ENCODE measurements around the gene PICK1.

PICK1 gene

DNA sequence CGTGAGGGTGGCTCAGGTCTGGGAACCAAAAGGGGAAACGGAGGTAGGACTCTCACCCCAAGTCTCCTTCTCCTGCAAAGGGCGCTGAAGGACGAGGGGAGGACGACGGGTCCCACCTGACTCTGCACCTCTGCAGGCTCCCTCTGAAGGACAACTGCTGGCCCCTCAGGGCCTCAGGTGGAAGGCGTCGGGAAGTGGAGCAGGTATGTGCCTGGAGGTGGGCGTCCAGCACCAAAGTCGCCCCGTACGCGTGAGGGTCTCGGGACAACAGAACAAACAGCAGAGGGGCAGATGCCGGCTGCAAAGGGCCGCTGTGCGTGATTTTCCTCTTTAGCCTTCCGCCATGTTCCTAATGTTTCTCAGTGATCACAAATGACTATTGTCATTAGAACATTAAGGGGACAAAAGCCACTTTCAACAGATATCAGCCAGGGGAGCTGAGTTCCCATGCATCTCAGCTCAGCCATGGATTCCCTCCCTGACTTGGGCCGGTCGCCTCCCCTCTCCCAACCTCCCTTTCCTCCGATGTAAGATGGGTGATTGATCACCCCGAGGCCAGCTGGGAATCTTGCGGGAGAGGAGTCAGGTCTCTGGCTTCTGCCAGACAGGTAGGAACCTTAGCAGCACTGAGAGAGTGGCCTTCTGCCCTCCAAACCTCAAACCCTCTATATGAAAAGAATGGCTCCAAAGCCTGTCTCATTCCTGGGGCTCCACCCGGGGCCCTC is 25.9 kb downstream of the PICK1 start:
- Histone ChIP-seq H3K4me3 (peak overlapping the region; percentile 72), H3K27ac (no peak overlapping the region)
- DNase-seq (ENCODE audit: low spot score): no peak
- TF ChIP-seq, protein P1, sequence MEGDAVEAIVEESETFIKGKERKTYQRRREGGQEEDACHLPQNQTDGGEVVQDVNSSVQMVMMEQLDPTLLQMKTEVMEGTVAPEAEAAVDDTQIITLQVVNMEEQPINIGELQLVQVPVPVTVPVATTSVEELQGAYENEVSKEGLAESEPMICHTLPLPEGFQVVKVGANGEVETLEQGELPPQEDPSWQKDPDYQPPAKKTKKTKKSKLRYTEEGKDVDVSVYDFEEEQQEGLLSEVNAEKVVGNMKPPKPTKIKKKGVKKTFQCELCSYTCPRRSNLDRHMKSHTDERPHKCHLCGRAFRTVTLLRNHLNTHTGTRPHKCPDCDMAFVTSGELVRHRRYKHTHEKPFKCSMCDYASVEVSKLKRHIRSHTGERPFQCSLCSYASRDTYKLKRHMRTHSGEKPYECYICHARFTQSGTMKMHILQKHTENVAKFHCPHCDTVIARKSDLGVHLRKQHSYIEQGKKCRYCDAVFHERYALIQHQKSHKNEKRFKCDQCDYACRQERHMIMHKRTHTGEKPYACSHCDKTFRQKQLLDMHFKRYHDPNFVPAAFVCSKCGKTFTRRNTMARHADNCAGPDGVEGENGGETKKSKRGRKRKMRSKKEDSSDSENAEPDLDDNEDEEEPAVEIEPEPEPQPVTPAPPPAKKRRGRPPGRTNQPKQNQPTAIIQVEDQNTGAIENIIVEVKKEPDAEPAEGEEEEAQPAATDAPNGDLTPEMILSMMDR (IDR thresholded peaks at IDR 0.05): no peak

DNA sequence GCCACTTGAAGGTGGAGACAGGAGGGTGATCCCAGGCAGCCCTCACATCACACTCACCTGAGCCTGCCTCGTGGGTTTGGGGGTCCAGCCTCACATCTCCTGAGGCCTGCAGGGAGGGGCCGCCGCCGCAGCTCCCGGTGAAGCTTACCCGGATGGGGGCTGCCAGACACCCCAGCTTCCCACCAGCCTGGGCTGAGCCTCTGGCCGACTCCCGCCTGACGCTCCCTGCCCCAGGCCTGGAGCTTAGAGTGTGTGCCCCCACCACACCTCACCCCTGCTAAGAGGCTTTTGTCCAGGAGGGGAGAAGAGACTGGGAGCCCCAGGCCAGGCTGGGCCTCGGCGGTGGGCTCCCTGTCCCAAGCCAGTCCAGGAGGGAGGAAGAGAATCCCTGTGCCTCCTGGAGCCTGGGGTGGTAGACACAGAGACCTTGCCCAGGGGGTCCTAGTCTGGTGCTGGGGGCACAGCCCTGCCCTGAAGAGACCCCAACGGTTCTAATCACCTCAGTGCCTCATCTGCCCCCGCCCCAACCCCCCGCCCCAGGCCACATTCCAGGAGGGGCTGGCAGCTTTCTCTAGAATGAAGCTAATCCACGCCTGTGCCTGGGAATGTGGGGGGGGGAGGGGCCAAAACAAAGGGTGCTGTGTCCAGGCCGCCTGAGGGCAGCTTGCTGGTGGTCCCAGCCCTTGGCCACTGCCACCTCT is 26.9 kb downstream of the PICK1 start, which contains the start of gene SLC16A8:
Gene SLC16A8, minus strand, starts transcription at position 254 of the 701 bp plus-strand sequence. CDS start 1,311 bp downstream, outside the sequence.
- Histone ChIP-seq H3K4me3 (no peak within 1 kb of the TSS), H3K27ac (no peak within 1 kb of the TSS)
- TF ChIP-seq, protein P1 (IDR thresholded peaks at IDR 0.05): no peak
- no peak for DNase-seq (ENCODE audit: low spot score)

DNA sequence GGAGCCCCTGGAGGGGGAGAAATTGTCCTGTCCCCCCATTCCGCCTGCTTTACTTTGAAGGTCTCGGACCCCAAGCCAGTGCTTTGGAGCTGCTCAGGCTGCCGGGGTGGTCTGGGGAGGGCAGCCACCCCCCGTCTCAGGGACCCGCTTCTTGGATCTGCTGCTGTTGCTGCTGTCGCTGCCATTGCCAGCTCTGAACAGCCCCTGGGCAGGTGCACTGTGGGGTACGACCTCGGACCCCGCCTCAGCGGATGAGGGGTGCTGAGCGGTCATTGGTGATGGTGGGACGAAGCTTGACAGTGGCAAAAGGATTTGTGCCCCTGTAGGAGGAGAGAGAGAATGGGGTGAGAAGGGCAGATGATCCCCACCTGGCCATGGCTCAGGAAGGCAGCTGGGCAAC is 27.9 kb downstream of the PICK1 start:
- Histone ChIP-seq H3K4me3 (no peak overlapping the region), H3K27ac (no peak overlapping the region)
- TF ChIP-seq, protein P1 (IDR thresholded peaks at IDR 0.05): no peak
- no peak for DNase-seq (ENCODE audit: low spot score)

DNA sequence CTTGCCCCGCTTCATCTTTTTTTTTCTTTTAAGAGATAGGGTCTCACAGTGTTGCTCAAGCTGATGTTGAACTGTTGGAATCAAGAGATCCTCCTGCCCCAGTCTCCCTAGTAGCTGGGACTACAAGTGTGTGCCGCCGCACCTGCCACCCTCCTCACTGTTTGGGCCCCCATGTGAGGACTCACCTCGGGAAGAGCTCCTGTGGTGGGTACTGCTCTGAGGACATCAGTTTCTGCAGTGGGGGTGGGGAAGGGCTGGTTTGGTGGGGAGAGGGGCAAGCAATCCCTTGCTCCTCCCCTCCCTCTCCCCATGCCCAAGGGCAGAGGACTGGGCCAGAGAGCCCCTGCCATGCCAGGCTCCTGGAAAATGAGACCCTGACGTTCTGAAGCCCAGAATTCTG is 28.3 kb downstream of the PICK1 start:
- H3K27ac ChIP-seq: no peak overlapping the region
- no peak for DNase-seq (ENCODE audit: low spot score)
- TF ChIP-seq, protein P1 (IDR thresholded peaks at IDR 0.05): no peak
- no peak overlapping the region for H3K4me3 ChIP-seq

DNA sequence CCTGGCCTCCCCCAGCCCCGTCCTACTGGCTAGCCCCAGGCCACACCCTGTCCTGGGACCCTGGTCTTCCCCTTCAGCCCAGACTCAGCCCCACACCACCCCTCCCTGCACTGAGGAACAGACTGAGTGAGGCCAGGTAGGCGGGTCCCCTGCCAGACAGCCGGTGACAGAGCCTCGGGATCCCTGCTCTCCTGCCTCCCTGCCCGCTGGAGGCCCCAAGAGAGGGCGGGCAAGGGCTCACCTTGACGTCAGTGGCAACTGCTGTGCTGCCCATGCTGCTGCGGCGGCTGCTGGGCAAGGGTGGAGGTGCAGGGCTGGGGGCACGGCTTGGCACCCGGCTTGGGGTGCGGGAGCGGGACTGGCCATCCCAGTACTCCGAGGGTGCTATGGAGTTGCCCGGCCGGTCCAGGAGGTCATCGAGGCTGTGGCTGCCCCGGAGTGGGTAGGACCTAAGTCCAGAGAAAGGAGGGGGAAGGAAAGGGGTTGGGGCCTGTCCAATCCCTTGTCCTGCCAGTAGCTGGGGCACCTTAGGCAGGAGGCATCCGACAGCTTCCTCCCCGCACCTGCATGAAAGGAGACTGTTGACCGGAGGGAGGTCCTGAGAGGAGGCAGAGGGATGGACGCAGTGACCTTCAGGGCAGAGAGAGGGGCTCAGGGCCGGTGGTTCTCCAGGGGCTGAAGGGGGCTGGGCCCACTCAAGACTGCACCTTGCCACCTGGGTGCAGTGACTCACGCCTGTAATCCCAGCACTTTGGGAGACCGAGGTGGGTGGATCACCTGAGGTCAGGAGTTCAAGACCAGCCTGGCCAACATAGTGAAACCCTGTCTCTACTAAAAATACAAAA is 29.0 kb downstream of the PICK1 start:
- Histone ChIP-seq H3K4me3 (no peak overlapping the region), H3K27ac (no peak overlapping the region)
- no peak for DNase-seq (ENCODE audit: low spot score)
- TF ChIP-seq, protein P1 (IDR thresholded peaks at IDR 0.05): no peak

DNA sequence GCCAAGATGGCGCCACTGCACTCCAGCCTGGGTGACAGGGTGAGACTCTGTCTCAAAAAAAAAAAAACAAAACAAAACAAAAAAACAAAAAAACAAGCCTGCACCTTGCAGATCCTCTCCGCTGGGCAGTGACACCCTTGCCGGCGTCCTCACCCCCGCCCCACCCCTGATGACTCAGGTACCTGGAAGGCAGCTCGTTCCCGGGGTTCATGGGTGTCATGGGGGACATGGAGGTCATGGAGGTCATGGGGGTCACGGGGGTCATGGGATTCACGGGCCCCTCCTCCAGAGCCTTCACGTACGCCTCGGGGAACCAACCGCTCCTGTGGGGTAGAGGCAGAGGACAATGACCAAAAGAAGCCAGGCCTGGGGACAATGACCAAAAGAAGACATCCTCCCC is 29.7 kb downstream of the PICK1 start:
- Histone ChIP-seq H3K27ac (no peak overlapping the region), H3K4me3 (no peak overlapping the region)
- TF ChIP-seq, protein P1 (IDR thresholded peaks at IDR 0.05): no peak
- DNase-seq (ENCODE audit: low spot score): no peak

All from coronary artery (tissue), 2 donors.